ENCODE measurements around the gene UGT1A1.

Gene UGT1A1

DNA sequence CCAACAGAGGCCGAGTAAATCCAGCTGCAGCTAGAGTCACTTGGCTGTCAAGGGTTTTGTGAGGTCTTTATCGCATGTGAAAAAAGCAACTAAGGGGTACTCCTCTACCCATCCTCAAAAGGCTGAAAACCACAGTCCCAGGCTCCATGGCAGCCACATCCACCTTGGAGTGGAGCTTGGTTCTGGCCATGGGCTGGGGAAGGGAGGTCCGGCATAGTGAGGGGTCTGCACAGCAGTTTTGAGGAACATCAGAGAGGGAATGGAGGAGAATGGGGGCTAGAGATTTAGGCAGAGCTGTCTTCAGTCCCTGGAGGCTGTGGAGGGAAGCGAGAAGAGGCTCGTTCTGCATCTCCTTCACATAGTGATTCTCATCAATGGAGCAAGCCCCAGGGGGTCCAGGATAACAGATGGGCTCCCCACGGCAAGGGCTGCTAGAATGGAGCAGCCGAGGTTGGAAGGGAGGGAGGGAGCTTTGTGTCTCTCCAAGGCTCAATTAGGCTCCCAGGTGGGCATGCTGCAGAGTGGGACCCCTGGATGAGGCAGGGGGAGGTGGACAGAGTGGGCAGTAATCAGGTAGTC is 39.1 kb downstream of the UGT1A1 start:
- DNase-seq: no peak

DNA sequence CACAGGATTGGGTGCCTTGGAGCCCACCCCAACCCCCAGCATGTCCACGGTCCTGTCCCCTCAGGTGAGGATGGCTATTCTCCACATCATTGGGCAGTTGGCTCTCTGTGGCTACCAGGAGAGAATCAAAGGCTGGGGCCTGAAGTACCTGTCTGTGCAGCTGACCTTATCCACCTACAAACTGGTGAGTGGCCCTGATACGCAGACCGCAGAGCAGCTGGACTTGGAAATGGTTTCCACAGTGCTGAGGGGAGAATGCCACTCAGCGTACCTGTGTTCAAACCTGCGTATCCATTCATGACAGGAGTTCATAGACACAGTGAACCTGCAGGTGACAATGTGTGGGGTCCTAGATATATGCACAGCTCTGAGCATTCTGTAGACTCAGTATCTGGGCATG is 39.6 kb downstream of the UGT1A1 start:
- DNase-seq: no peak

DNA sequence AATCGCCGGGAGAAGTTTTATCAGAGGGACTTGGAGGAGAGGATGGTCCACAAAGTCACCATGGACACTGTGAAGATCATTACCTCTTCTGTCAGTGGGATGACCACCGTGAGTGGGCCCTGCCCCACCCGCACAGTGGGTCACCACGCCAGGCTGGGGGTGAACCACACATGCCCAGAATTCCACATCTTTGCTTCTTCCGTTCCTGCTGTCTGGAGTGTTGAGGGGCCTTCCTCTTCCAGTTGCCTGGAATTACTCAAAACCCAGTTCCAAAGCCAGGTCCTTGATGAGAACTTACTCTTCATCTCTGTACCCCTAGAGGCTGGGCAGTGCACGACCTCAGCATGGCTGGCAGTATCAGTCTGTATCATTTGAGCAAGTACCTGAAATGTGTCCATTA is 40.1 kb downstream of the UGT1A1 start:
- DNase-seq: no peak

DNA sequence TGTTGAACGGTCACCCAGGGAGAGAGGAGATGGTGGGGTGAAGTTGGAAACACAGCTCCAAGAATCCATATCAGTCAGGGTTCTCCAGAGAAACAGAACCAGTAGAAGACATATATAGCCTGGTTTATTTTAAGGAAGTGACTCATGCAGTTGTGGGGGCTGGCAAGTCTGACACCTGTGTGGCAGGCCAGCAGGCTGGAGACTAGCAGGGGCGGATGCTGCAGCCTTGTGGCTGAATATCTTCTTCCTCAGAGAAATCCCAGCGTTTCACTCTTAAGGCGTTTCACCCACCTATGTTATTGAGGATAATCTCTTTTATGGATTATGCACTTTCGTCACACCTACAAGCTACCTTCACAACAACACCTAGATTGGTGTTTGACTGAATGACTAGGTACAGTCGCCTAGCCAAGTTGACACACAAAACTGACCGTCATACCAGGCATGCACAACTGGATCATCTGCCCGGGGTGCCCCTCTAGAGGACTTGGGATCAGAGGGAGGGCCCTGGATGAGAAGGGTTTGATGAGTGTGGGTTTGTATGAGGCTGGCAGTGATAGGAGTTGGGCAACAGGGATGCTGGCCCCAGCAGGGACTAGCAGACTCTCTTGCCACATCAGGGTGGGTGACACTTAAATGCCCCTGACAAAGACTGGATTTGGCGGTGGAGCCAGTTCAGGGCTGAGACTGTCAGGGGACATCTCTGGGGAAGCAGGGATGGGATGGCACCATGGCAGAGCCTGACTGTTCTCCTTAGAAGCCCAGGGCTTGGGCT is 41.5 kb downstream of the UGT1A1 start:
- DNase-seq: no peak

DNA sequence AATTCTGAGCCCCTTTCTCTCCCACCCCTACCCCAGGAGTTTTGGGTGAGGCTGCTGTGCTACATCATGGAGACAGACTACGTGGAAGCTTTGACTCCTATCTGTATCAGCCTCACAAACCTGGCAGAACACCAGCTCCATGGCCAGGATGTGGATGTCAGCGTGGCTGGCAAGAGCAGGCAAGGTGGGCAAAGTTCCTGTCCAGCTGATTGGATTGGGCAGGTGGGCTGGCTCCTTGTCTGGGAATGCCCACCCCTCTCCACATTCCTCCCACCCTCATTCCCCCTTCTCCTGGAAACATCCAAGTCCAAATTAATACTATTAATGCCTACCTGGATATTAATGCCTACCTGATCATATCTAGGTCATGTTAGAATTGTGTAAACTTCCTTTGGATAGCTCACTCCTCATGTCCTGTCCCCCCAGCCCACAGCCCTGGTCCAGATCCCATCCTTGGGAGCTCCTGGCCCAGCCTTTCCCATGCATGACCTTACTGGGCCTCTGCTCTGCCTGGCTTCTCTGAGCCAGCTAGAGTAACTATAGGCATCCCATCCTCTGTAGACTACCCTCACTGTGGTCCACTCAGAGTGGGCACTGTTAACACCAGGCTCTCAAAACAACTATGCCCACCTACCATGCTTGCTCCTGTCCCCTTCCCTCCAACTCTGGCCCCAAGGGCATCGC is 42.2 kb downstream of the UGT1A1 start:
- DNase-seq: no peak

DNA sequence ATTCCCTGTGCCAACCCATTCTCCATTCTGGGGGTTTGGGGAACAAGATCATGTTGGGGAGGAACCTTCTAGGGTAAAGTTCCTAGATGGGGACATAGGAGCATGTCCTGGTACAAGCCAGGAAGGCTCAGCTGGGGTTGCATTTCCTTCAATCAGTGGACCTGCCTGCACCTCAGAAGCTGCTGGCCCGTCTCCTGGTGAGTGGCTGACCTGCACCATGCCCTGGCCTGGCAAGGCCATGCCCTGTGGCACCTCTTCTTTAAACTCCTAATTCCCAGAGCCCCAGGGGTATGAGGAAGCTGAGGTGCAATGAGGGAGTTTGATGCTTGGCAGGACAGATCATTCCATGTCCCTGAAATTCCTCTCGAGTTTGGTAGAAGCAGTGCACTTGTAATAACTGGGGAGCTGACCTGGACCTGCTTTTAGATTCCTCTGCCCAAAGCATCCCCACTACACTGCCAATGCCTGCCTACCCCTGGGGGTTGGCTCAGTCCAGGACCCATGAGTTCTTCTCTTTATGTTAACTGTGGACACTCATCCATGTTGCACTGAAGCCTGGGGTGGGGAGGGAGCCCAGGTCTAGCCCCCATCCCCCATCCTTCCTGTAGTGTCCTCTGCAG is 43.3 kb downstream of the UGT1A1 start:
- DNase-seq: no peak

DNA sequence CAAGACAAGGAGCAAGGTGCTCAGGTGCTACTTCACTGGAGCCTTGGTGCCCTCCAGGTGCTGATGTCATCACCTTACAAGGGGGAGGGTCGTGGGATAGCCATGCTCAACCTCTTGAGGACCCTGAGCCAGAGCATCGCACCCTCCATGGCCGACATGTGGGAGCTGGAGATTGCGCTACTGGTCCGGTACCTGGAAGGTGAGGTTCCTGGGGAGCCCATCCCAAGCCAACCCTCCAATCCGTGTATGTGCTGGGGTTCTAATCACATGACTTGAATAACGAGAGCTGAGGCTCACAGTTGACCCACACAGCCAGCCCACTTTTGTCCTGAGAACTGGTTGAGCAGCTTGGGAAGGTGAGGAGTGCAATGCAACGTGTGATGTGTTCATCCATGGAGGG is 43.9 kb downstream of the UGT1A1 start:
- no peak for DNase-seq

DNA sequence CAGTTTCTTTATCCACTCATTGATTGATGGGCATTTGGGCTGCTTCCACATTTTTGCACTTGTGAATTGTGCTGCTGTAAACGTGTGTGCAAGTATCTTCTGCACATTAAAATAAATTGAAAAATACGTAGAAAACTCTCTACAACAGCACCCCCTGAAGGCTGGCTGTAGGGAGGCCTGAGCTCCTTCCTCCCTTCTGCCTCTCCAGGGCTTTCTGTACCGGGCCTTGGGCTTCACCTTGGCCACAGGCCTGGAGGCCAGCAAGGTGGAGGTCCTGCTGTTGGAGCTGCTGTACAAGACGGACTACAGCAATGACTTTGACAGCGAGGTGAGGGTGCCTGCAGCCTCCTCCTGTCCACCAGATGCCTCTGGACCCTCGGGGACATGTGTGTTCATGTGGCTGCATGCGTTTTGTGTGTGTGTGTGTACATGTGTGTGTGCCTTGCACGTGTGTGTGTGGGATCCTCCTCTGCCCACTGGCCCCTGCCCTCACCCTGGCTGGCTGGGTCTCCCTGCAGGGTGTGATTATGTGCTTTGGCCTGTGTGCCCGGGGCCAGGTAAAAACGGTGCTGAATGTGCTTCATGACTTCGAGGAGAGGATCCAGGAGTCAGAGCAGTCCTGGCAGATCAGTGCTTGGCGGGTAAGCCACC is 47.3 kb downstream of the UGT1A1 start:
- no peak for DNase-seq

DNA sequence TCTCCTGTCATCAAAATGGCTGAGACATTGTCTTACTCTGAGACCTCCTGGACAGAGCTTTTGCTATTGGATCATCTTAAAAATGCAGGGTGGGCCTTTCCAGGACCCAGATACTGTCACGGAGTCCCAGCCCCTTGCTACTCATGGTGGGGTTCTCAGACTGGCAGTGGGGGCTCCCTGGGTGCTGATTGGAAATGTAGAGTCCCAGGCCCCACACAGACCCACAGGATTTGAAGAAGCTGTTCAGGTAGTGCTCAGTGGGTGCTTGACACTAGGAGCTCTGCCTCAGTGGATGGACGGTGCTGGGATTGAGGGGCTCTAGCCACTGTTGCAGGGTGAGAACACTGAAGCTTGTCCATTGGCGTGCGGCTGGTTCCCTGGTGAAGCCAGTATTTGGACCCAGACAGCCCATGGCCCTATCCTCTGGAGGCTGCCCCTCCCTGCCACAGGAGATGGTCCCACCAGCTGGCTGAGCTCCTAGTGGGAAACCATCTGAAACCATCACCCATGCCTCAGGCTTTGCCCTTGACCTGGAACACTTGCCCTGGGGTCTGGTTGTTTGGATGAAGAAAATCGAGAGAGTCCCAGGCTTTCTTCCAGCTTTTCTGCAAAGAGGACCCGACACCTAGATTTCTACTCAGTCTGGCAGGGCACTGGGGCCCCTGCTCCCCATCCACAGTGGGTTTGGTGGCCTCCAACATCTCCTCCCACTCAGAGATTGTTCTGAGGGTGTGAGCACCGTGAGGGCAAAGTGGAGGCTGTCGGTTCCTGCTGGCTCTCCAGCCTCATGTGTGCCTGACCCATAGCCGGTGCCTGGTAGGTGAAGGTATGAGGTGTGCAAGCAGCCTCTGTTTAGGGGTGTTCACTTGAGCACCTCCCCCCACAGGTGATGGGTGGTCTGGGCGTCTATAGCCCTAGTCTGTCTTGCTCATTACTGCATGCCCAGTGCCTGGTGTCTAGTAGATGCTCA is 48.2 kb downstream of the UGT1A1 start:
- DNase-seq: no peak

DNA sequence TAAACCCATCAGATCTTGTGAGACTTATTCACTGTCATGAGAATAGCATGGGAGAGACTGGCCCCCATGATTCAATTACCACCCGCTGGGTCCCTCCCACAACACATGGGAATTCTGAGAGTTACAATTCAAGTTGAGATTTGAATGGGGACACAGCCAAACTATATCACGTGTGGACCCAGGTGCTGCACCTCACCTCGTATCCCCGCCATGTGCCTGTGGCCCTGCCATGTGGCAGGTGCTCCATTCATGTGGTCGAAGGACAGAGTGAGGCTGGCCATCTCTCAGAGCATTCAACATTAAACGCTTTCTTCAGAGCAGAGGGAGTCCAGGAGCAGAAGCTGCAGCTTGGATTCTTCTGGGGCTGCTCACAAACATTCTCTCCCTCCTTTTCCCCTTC is 50.3 kb downstream of the UGT1A1 start:
- no peak for DNase-seq

DNA sequence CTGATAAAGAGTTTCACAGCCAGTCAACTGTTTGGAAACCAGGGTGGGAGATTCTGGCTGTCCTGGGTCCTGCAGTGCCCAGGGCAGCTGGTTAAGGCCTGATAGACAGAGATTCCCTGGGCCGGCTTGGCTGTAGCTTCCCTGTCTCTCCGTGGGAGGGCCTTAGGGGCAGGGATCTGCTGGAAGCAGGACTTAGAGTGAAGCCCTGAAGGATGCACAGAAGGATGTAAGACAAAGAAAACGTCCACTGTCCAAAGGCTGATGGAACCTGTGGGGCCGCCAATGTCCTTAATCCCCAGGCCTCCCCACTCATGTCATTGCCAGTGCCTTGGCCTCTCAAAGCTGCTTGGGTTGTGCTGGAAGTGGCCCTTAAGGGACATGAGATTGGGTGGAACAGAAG is 51.0 kb downstream of the UGT1A1 start:
- no peak for DNase-seq

DNA sequence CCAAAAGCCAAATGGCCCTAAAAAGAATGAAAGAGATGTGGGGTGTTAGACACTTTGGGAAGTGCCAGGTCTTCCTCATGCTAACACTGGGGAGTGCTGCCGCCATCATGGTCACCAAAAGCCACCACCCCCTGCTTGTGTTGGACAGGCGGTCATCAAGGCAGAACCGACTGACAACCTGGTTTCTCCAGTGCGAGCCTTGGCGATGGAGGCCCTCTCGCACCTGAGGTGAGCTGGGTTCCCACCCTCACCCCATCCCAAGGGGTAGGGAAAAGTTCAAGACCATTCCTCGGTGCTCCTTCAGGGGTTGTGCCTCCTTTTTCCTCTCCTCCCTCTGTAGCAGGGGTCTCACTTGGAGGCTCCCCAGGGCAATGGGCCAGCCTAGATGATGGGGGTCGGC is 51.7 kb downstream of the UGT1A1 start:
- no peak for DNase-seq

DNA sequence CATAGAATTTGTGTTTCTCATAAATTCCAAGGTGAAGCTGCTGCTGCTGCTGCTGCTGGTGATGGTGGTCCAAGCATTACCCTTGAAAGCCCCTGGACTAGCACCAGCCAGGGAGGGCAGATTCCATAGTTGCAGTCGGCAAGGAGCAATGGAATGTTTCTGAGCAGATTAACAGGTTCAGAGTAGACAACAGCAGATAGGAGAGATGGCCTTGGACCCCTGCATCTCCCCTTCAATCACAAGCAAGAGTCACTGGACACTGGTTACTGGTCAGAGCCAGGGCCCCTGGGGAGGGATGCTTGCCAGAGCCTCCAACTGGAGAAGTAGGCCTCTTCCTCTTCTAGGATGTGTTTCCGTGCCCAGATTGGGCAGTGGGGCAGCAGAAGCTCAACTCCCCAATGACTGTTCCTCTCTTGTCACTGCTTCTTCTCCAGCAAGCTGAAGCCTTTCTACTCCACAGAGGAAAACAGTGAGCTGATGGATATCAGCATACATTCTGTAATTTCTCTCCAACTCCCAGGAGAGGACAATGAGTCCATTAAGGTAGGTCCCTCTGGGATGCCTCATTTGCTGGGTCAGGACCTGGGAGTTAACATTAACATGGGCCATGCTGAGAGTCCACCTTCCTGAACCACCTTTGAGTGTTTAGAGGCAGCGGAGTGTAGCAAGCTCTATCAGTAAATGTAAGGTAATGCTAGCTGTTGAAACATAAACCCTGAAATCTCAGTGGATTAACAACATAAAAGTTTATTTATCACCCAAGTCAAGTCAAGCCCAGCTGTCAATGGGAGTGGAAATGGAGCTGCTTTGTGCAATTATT is 53.4 kb downstream of the UGT1A1 start:
- no peak for DNase-seq

DNA sequence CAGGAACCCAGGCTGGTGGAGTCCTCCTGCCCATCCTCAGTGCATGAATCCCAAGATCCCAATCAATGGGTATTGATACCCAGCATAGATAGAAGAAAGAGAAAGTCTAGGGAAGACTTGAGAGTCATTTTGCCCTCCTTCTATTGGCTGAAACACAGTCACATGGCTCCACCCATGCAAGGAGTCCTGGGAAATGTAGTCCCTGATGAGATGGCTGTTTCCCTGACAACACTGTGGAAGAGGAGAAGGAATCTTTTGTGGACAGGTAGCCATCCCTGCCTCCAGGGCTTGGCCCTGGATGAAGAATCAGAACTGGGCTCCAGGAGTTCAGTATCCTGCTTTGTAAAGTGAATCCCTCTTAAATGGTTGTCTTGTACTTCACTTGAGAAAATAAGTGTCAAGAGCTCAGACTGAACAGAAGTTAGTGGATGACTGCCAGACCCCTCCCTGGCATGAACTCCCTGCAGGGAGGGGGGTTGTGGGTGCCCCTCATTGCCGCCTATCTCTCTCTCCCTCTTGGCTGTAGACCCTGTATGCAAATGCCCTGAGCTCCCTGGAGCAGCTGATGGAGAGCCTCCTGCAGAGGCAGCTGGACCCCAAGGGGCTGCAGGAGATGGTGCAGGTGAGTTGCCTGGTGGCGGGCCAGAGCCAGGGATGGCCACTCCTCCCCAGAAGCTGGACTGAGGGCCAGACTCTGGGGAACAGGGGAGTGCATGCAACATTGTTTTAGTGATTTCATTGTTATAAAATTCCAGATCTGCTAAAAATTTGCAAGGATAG is 54.2 kb downstream of the UGT1A1 start:
- DNase-seq: no peak

DNA sequence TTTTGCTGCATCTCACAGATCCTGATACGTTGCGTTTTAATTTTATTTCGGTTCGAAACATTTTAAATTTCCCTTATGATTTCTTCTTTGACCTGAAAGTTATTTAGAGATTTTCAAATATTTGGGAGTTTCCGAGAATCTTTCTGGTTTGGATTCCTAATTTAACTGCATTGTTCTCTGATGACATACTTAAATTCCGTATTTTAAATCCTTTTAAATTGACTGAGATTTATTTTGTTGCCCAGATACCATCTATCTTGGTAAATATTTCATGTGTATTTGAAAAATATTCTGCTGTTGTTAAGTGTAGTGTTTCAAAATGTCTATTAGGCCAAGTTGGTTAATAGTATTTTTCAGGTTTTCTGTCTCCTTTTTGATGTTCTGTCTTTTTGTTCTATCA is 55.8 kb downstream of the UGT1A1 start:
- DNase-seq: no peak

DNA sequence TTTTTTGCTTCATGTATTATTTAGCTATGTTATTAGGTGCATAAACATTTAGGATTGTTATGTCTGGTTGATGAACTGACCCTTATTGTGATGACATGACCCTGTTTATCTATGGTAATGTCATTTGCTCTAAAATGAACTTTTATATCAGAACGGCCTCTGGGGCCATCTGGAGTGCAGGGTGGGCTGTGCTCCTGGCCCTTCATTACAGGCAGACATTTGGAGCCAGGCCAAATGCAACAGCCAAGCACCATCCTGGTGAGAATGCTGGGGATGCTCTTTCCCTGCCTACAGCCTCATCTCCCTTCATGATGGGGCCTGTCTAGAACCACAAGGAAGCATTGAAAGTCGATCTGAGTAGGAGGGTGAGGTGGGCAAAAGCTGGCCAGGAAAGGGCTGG is 56.3 kb downstream of the UGT1A1 start:
- DNase-seq: peak in 1 of 2 experiments; percentile 28

DNA sequence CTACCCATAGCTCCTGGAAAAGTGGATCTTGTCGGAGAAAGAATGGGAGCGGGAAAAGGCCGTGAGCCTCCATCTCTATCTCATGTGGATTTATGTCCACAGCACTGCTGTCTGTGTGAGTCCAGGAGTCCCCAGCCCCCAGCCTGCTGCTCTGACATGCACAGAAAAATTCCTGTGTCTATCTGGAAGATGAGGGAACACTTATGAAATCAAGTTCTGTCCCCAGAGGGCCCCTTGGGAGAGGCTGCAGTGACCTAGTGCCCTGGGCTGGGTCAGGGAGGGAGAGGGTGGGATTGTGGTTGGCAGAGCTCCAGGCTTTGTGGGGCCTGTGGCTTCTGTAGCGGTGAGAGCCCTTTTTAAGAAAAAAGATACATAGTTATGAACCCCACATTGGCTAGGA is 56.7 kb downstream of the UGT1A1 start:
- DNase-seq: no peak

DNA sequence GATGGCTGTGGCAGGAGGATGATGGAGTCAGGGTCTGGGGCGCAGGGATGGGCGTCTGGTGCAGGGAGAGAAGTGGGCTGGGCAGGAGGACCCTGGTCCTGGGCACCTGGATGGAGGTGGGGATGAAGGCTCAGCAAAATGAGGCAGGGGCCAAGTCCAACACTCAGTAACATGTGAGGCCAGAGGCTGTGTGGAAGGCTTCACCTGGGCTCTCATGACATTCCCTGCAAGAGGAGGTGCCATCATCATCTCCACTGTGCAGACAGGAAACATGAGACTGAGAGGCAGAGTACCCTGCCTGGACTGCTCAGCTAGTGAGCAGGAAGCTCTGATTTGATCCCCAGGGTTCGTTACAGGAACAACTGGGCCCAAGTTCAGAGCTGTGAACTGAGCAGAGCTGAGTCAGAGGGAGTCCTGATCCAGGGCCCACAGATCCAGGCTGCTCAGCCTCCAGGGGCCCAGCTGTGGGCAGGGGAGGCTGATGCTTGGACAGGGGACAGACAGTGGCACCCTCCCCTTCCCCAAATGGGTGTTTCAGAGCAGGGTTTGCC is 57.4 kb downstream of the UGT1A1 start:
- no peak for DNase-seq

DNA sequence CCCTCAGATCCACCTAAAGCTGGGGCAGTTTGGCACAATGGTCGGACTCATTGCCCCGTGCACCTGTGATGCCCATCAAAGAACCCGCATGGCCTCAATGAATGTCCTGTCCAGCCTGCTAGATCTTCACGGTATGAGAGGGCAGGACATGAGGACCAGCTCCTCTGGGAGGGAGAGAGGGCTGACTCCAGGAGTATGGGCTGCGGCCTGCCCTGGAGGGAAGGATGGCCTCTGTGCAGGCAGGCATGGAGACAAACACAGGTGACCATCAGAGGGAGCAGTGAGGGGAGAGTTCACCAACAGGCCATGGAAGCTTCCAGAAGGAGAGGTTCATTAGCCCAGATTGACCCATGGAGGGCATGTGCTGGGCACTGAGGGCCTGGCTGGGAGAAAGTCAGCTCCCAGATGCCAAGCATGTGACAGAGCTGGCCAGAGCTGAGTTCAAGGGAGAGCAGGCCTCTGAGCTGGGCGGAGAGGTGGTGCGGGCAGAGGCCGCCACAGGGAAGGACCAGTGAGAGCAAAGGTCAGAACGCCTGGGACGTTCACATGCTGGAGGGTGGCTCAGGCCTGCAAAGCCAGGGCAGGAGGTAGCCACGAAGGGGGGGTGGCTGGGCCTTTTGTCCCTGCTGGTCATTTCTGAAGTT is 58.0 kb downstream of the UGT1A1 start:
- DNase-seq: no peak
